Ascending aorta (tissue), 2 donors: Measurements from ENCODE around the gene STK36. TPM values are rescaled to one million over a fixed set of nuclear protein-coding genes. Genes with fewer than 3 reads are reported as not detected.
A peak's percentile ranks its signal among the peaks of the same experiment; 100 is the strongest.

ENCODE experiments used
- DNase-seq, 2 donors: peaks; one replicate each; pipeline ENCODE4 v3.0.0-alpha.2; 2019; ENCODE audit warnings: low spot score in 2 of 2
- H3K27ac ChIP-seq, 2 donors: fragments of 200-600 bp; sonication (generic); one replicate each; pipeline ENCODE4 v1.5.1; 2016 to 2017; ENCODE audit warnings: mild to moderate bottlenecking in 1 of 2
- H3K27me3 ChIP-seq: fragments of 200-600 bp; sonication (generic); one replicate; pipeline ENCODE4 v1.5.1; 2017
- H3K36me3 ChIP-seq, 2 donors: fragments of 200-600 bp; sonication (generic); one replicate each; pipeline ENCODE4 v1.5.1; 2016
- H3K4me1 ChIP-seq, 2 donors: fragments of 200-600 bp; sonication (generic); one replicate each; pipeline ENCODE4 v1.5.1; 2016 to 2017; ENCODE audit warnings: mild to moderate bottlenecking in 1 of 2
- H3K4me3 ChIP-seq, 2 donors: fragments of 200-600 bp; sonication (generic); one replicate each; pipeline ENCODE4 v1.5.1; 2016 to 2017; ENCODE audit warnings: mild to moderate bottlenecking in 1 of 2
- H3K9me3 ChIP-seq, 2 donors: fragments of 200-600 bp; sonication (generic); one replicate each; pipeline ENCODE4 v1.5.1; 2016
- CTCF ChIP-seq, 3 experiments: fragments of 200-600 bp in 2 of 3; fragments of 450-650 bp in 1 of 3; sonication (generic) in 2 of 3; IDR thresholded peaks; one replicate each; pipeline ENCODE4 v1.5.1; 2016 to 2019; ENCODE audit warnings: antibody characterized with exemption in 3 of 3, mild to moderate bottlenecking in 1 of 3, moderate library complexity in 1 of 3
- intact Hi-C: fragments of 100-400 bp; cut with DNase I; formaldehyde crosslinking; loops from one replicate; pipeline ENCODE4 v1.15.1; 2023
- total RNA-seq: library from RNA; depleted of rRNA; stranded (reverse); fragments of >200 nt; gene quantifications from one replicate; pipeline ENCODE4 v1.1.0, GENCODE V29; 2016

Gene STK36
- total RNA-seq, 1 donor from 2014 or later, result 17.7 TPM

GRCh38 chr2:218711550-218711929 is 39.7 kb downstream of the STK36 start:
- DNase-seq, result no peak
- no peaks in the 10 kb centered on the region for H3K9me3 ChIP-seq
- H3K27ac ChIP-seq, result peak overlapping the region; percentile 87 to 95
- no peak for TF ChIP-seq CTCF (IDR thresholded peaks at IDR 0.05)
- peaks cover 0 to 4% of the 10 kb centered on the region in 2 donors for H3K36me3 ChIP-seq
- H3K4me3 ChIP-seq, result peak overlapping the region; percentile 81 to 90
- intact Hi-C loops, result loop anchor here (2.0 to 5.0 kb wide), 2 partner anchors 121 to 143 kb away; partner anchors contain the start of genes CNOT9, PRKAG3 and USP37
- H3K4me1 ChIP-seq, result peaks cover 0 to 7% of the 10 kb centered on the region in 2 donors
- no peaks in the 10 kb centered on the region for H3K27me3 ChIP-seq

GRCh38 chr2:218713922-218714321 is 42.0 kb downstream of the STK36 start:
- Histone ChIP-seq H3K4me3 (no peak overlapping the region), H3K27ac (no peak overlapping the region), H3K36me3 (peaks cover 0 to 7% of the 10 kb centered on the region in 2 donors), H3K9me3 (no peaks in the 10 kb centered on the region), H3K27me3 (no peaks in the 10 kb centered on the region), H3K4me1 (peaks cover 0 to 7% of the 10 kb centered on the region in 2 donors)
- intact Hi-C loops, result loop anchor here (5.0 kb wide), 1 partner anchor 118 kb away; the partner anchor contains the start of gene PRKAG3
- DNase-seq, result no peak
- no peak for TF ChIP-seq CTCF (IDR thresholded peaks at IDR 0.05)

GRCh38 chr2:218716070-218716469 is 44.2 kb downstream of the STK36 start:
- TF ChIP-seq CTCF (IDR thresholded peaks at IDR 0.05), result no peak
- no peak for DNase-seq
- no peaks in the 10 kb centered on the region for H3K9me3 ChIP-seq
- no peaks in the 10 kb centered on the region for H3K27me3 ChIP-seq
- H3K27ac ChIP-seq, result no peak overlapping the region
- H3K4me3 ChIP-seq, result no peak overlapping the region
- H3K36me3 ChIP-seq, result peaks cover 0 to 7% of the 10 kb centered on the region in 2 donors
- intact Hi-C loops, result no loop called here
- peaks cover 0 to 7% of the 10 kb centered on the region in 2 donors for H3K4me1 ChIP-seq

DNA sequence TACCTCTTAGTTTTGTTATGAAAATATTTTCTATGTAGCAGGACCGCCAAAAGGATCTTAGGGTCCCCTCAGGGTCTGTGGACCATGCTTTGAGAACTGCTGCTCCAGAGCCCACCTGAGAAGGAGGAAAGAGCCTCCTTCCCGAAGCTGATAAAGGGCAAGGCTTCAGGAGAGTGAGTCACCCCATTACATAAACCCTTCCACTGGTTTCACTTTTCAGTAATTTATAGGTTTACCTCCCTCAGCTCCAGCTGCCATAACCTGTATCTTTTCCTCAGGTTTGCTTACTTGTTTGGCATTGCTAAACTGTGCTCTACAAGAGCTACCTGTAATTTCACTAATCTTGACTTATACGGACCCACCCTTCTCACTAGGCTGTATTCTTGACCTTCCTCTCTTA is 45.4 kb downstream of the STK36 start:
- no peaks in the 10 kb centered on the region for H3K27me3 ChIP-seq
- H3K9me3 ChIP-seq, result no peaks in the 10 kb centered on the region
- TF ChIP-seq CTCF (IDR thresholded peaks at IDR 0.05), result no peak
- intact Hi-C loops, result no loop called here
- DNase-seq, result no peak
- no peak overlapping the region for H3K27ac ChIP-seq
- H3K4me3 ChIP-seq, result no peak overlapping the region
- H3K36me3 ChIP-seq, result peaks cover 0 to 7% of the 10 kb centered on the region in 2 donors
- H3K4me1 ChIP-seq, result no peaks in the 10 kb centered on the region

DNA sequence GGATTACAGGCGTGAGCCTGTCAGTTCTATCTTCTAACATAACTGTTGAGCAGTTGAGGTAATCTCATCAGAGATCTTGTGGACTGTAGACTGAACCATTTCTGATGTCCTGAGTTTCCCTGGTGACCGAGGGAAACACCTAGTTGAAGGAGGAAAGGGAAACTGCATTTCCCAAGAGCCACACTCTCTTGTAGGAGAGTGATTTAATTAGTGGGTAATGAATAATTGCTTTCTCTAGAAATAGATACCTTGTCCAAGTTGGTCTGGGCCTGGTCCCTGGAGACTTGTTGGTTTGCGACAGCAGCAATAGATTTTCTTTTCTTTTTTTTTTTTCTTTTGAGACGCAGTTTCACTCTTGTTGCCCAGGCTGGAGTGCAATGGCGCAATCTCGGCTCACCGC is 46.2 kb downstream of the STK36 start:
- no peak overlapping the region for H3K27ac ChIP-seq
- no peaks in the 10 kb centered on the region for H3K27me3 ChIP-seq
- no peak for TF ChIP-seq CTCF (IDR thresholded peaks at IDR 0.05)
- H3K4me1 ChIP-seq, result no peaks in the 10 kb centered on the region
- no peak overlapping the region for H3K4me3 ChIP-seq
- H3K36me3 ChIP-seq, result peaks cover 0 to 7% of the 10 kb centered on the region in 2 donors
- no peak for DNase-seq
- H3K9me3 ChIP-seq, result no peaks in the 10 kb centered on the region
- intact Hi-C loops, result no loop called here

DNA sequence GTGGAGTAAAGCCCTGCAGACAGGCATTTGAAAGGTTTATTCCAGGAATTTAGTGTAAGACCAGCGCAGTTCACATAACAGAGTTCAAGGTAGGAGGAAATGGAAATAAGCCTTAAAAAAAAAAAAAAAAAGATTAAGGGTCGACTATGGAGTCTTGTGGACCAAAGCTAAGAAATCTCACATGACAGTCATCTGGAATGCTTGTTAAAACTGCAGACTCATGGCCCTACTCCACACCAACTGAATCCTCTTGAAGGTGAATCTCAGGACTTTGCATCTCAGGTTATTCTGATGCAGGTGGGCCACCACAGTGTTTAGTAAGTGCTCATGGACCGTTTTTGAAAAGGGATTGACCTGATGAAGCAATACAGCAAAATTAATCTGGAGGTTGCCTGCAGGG is 47.6 kb downstream of the STK36 start:
- Histone ChIP-seq H3K4me3 (no peak overlapping the region), H3K9me3 (no peaks in the 10 kb centered on the region), H3K4me1 (no peaks in the 10 kb centered on the region), H3K27me3 (no peaks in the 10 kb centered on the region), H3K36me3 (peaks cover 0 to 7% of the 10 kb centered on the region in 2 donors), H3K27ac (no peak overlapping the region)
- TF ChIP-seq CTCF (IDR thresholded peaks at IDR 0.05), result no peak
- intact Hi-C loops, result no loop called here
- DNase-seq, result no peak
